Measurements from ENCODE around the gene SMIM27.

GRCh38 chr9:32590898-32591297 lies 38.8 kb downstream of the SMIM27 start:
- TF ChIP-seq, protein P1, sequence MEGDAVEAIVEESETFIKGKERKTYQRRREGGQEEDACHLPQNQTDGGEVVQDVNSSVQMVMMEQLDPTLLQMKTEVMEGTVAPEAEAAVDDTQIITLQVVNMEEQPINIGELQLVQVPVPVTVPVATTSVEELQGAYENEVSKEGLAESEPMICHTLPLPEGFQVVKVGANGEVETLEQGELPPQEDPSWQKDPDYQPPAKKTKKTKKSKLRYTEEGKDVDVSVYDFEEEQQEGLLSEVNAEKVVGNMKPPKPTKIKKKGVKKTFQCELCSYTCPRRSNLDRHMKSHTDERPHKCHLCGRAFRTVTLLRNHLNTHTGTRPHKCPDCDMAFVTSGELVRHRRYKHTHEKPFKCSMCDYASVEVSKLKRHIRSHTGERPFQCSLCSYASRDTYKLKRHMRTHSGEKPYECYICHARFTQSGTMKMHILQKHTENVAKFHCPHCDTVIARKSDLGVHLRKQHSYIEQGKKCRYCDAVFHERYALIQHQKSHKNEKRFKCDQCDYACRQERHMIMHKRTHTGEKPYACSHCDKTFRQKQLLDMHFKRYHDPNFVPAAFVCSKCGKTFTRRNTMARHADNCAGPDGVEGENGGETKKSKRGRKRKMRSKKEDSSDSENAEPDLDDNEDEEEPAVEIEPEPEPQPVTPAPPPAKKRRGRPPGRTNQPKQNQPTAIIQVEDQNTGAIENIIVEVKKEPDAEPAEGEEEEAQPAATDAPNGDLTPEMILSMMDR (IDR thresholded peaks at IDR 0.05) = no peak
- TF ChIP-seq POLR2A (IDR thresholded peaks at IDR 0.05) = no peak
- TF ChIP-seq POLR2AphosphoS5 (IDR thresholded peaks at IDR 0.05) = no peak
- no peak for TF ChIP-seq EP300 (IDR thresholded peaks at IDR 0.05)
